ENCODE data around the gene ARHGAP24. TPM values are rescaled to one million over a fixed set of nuclear protein-coding genes. Genes with fewer than 3 reads are reported as not detected.

ARHGAP24 gene
- total RNA-seq, 2 donors from 2014 or later, result 66.8 to 85.6 TPM

DNA sequence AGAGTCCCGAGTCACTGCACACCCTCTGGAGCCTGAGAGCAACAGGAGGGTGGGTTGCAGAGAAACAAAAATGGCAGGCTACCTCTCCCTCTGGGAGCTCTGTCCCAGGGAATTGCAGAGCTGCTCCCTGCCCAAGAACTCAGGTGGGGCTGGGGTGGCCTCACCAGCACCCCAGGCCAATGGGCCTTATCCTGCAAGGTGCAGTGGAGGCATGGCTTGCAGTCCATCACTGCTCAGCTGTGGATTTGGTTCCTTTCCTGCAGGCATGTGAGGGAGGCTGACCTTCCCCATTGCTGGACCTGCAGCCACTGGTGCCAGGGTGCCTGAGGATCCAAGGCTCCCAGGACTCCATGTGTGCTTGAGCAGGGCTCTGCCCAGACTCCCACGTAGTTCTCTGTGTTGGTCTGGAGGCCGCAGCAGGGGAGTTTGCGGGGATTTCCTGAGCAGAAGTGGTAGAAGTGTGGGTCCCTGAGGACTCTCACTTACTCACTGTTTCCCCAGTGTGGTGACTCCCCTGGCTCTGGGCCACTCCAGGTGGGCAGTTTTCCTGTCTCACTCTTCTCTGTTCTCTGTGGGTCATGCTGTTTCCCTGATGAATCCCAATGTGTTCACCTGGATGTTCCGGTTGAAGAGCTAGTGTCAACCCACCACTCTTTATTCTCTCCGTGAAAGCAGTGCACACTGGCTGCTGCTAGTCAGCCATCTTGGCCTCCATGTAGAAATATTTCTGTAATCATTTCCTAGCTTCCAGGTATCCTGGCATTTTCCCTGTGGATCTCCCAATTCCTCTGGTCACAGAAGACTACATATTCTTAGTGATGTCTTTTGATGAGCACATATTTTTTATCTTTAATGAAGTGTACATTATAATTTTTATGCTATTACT lies 82.3 kb downstream of the ARHGAP24 start:
- no peaks in the 10 kb centered on the region for H3K4me1 Mint-ChIP-seq
- Histone ChIP-seq H3K4me3 (ENCODE audit: low read length) (no peak overlapping the region), H3K9ac (ENCODE audit: extremely low read depth, low read length, poor library complexity, severe bottlenecking) (no peak overlapping the region), H3K27me3 (ENCODE audit: control insufficient read depth, insufficient read depth, low read length, poor library complexity, severe bottlenecking) (no peaks in the 10 kb centered on the region), H3K9me3 (ENCODE audit: control insufficient read depth, low read length) (peaks cover 6% of the 10 kb centered on the region), H3K27ac (ENCODE audit: low read depth, low read length) (no peak overlapping the region), H3K4me1 (ENCODE audit: control insufficient read depth, insufficient read depth, low read length) (no peaks in the 10 kb centered on the region), H3K36me3 (ENCODE audit: control insufficient read depth, insufficient read depth, low read length) (no peaks in the 10 kb centered on the region)
- no peak overlapping the region for H3K27ac Mint-ChIP-seq
- TF ChIP-seq, protein P1, sequence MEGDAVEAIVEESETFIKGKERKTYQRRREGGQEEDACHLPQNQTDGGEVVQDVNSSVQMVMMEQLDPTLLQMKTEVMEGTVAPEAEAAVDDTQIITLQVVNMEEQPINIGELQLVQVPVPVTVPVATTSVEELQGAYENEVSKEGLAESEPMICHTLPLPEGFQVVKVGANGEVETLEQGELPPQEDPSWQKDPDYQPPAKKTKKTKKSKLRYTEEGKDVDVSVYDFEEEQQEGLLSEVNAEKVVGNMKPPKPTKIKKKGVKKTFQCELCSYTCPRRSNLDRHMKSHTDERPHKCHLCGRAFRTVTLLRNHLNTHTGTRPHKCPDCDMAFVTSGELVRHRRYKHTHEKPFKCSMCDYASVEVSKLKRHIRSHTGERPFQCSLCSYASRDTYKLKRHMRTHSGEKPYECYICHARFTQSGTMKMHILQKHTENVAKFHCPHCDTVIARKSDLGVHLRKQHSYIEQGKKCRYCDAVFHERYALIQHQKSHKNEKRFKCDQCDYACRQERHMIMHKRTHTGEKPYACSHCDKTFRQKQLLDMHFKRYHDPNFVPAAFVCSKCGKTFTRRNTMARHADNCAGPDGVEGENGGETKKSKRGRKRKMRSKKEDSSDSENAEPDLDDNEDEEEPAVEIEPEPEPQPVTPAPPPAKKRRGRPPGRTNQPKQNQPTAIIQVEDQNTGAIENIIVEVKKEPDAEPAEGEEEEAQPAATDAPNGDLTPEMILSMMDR (conservative IDR thresholded peaks at IDR 0.05), result no peak
- WGBS, 2 experiments (ENCODE audit: insufficient coverage in 1 of 2, insufficient read length in 1 of 2), result 79 to 100% methylated on average over 3 to 6 of the region's 6 CpGs
- no peak overlapping the region for H3K4me3 Mint-ChIP-seq
- H3K27me3 Mint-ChIP-seq (ENCODE audit: insufficient read depth), result no peaks in the 10 kb centered on the region
- peaks cover 15% of the 10 kb centered on the region for H3K9me3 Mint-ChIP-seq
- DNase-seq, result no peak
- H3K36me3 Mint-ChIP-seq (ENCODE audit: low read depth), result no peaks in the 10 kb centered on the region

DNA sequence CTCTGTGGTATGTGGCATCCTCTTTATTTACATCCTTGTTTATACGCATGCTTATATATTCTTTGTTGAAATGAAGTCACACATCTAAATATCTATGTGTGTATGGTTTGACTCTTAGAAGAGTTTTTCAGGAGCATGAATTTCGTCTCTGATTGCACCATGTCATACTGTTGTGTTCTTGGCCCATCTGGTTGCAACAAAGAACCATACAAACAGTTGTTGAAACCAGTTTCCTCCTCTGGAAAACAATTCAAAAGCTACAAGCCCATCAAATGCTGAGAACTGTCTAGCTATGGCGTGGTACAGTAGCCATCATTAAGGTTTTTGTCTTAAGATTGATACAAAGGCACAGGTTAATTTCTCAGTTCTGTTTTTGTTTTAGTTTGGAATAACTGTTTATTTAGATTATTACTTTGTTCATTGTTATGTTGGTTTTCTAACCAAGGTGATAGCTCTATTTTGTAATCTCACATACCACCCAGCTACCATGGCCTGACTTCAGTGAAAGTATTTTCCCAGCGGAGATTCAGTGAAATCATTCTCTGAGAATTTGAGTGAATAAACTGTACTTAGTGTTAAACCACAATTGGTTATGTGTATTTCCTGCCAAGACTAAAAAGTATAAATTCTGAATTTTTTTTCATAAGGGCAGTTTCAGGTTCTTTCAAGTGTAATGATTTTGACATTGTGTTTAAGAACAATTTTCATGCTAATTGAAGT lies 91.0 kb downstream of the ARHGAP24 start:
- WGBS, 2 experiments (ENCODE audit: insufficient coverage in 1 of 2, insufficient read length in 1 of 2), result 94 to 98% methylated on average over 2 to 4 of the region's 4 CpGs
- no peak for DNase-seq
- Mint-ChIP-seq H3K27ac (no peak overlapping the region), H3K27me3 (ENCODE audit: insufficient read depth) (no peaks in the 10 kb centered on the region), H3K4me3 (no peak overlapping the region), H3K36me3 (ENCODE audit: low read depth) (no peaks in the 10 kb centered on the region), H3K9me3 (no peaks in the 10 kb centered on the region), H3K4me1 (peaks cover 7% of the 10 kb centered on the region)
- Histone ChIP-seq H3K9me3 (ENCODE audit: control insufficient read depth, low read length) (peaks cover 6% of the 10 kb centered on the region), H3K9ac (ENCODE audit: extremely low read depth, low read length, poor library complexity, severe bottlenecking) (no peak overlapping the region), H3K27ac (ENCODE audit: low read depth, low read length) (no peak overlapping the region), H3K36me3 (ENCODE audit: control insufficient read depth, insufficient read depth, low read length) (no peaks in the 10 kb centered on the region), H3K27me3 (ENCODE audit: control insufficient read depth, insufficient read depth, low read length, poor library complexity, severe bottlenecking) (no peaks in the 10 kb centered on the region), H3K4me3 (ENCODE audit: low read length) (no peak overlapping the region), H3K4me1 (ENCODE audit: control insufficient read depth, insufficient read depth, low read length) (peaks cover 2% of the 10 kb centered on the region)
- TF ChIP-seq, protein P1 (conservative IDR thresholded peaks at IDR 0.05), result no peak

DNA sequence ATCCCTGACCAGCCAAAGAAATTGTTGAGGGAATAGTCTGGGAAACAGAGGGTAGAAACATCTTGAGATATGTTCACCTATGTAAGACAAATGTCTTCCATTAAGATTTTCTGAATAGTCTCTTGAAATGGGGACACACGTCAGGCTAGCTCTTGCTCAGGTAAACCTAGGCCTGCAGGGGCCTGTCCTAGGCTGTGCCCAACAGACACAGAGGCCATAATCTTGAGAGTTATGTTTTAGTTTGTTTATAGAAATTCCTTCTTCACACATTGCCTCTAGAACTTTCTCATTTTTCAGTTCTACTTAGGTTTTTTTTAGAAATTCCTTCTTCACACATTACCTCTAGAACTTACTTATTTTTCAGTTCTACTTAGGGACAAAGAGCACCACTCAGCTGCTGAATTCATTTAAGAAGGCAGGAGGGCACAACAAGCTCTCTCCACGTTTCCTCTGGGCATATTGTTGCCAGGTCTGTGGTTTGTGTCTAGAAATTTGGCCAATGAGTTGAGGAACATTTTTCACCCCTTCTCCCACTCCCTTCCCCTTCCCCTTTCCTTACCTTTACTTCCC lies 94.9 kb downstream of the ARHGAP24 start:
- H3K9me3 Mint-ChIP-seq, result no peaks in the 10 kb centered on the region

More for the DNA sequence above, 94.9 kb downstream of the ARHGAP24 start:
- Histone ChIP-seq H3K36me3 (ENCODE audit: control insufficient read depth, insufficient read depth, low read length) (no peaks in the 10 kb centered on the region), H3K4me1 (ENCODE audit: control insufficient read depth, insufficient read depth, low read length) (peaks cover 2% of the 10 kb centered on the region), H3K4me3 (ENCODE audit: low read length) (no peak overlapping the region), H3K9ac (ENCODE audit: extremely low read depth, low read length, poor library complexity, severe bottlenecking) (no peak overlapping the region), H3K27ac (ENCODE audit: low read depth, low read length) (no peak overlapping the region), H3K27me3 (ENCODE audit: control insufficient read depth, insufficient read depth, low read length, poor library complexity, severe bottlenecking) (no peaks in the 10 kb centered on the region), H3K9me3 (ENCODE audit: control insufficient read depth, low read length) (no peaks in the 10 kb centered on the region)
- DNase-seq, result no peak
- peaks cover 7% of the 10 kb centered on the region for H3K4me1 Mint-ChIP-seq
- no peaks in the 10 kb centered on the region for H3K36me3 Mint-ChIP-seq (ENCODE audit: low read depth)
- WGBS, 2 experiments (ENCODE audit: insufficient coverage in 1 of 2, insufficient read length in 1 of 2), result 89% methylated on average over 2 of the region's 2 CpGs; no CpG with 5 or more reads in 1 of the 2 experiments
- no peaks in the 10 kb centered on the region for H3K27me3 Mint-ChIP-seq (ENCODE audit: insufficient read depth)
- TF ChIP-seq, protein P1 (conservative IDR thresholded peaks at IDR 0.05), result no peak
- no peak overlapping the region for H3K4me3 Mint-ChIP-seq
- no peak overlapping the region for H3K27ac Mint-ChIP-seq

All from endodermal cell (in vitro differentiated cells).